ENCODE results near the gene PCBD1.

Gene PCBD1

GRCh38 chr10:70885481-70885880 lies 2.9 kb downstream of the PCBD1 start:
- Histone ChIP-seq H3K9ac (ENCODE audit: low read length) (no peak overlapping the region), H3K9me3 (replicated peaks; ENCODE audit: insufficient read depth, low read length) (no peaks in the 10 kb centered on the region), H3K27me3 (replicated peaks; ENCODE audit: insufficient read depth, low read length) (no peaks in the 10 kb centered on the region), H3K27ac (ENCODE audit: low read length) (no peak overlapping the region), H4K20me1 (ENCODE audit: insufficient read depth, low read length) (no peaks in the 10 kb centered on the region), H3K4me3 (ENCODE audit: low read length) (no peak overlapping the region), H3K9me2 (replicated peaks; ENCODE audit: insufficient read depth, low read length) (no peaks in the 10 kb centered on the region), H3K4me1 (ENCODE audit: low read length) (peaks cover 7% of the 10 kb centered on the region), H3K36me3 (replicated peaks; ENCODE audit: insufficient read depth, low read length) (no peaks in the 10 kb centered on the region), H3K4me2 (ENCODE audit: low read depth, low read length) (no peak overlapping the region), H3K79me2 (ENCODE audit: low read length) (no peaks in the 10 kb centered on the region), H2AFZ (ENCODE audit: low read length) (no peak overlapping the region), H3F3A (ENCODE audit: insufficient read depth, low read length) (peaks cover 11% of the 10 kb centered on the region; the same call in 1 of the 2 replicates)
- TF ChIP-seq EZH2 (optimal IDR thresholded peaks at IDR 0.05; ENCODE audit: low read depth, low read length) (no peak), EZH2phosphoT487 (IDR thresholded peaks at IDR 0.05; ENCODE audit: low read length) (no peak)
- TF ChIP-seq, protein P1, sequence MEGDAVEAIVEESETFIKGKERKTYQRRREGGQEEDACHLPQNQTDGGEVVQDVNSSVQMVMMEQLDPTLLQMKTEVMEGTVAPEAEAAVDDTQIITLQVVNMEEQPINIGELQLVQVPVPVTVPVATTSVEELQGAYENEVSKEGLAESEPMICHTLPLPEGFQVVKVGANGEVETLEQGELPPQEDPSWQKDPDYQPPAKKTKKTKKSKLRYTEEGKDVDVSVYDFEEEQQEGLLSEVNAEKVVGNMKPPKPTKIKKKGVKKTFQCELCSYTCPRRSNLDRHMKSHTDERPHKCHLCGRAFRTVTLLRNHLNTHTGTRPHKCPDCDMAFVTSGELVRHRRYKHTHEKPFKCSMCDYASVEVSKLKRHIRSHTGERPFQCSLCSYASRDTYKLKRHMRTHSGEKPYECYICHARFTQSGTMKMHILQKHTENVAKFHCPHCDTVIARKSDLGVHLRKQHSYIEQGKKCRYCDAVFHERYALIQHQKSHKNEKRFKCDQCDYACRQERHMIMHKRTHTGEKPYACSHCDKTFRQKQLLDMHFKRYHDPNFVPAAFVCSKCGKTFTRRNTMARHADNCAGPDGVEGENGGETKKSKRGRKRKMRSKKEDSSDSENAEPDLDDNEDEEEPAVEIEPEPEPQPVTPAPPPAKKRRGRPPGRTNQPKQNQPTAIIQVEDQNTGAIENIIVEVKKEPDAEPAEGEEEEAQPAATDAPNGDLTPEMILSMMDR (IDR thresholded peaks at IDR 0.05; ENCODE audit: low read length), result no peak
- DNase-seq, result no peak

GRCh38 chr10:70884741-70885140 lies 3.6 kb downstream of the PCBD1 start:
- no peaks in the 10 kb centered on the region for H3K9me2 ChIP-seq (replicated peaks; ENCODE audit: insufficient read depth, low read length)
- H4K20me1 ChIP-seq (ENCODE audit: insufficient read depth, low read length), result no peaks in the 10 kb centered on the region
- DNase-seq, result no peak
- H2AFZ ChIP-seq (ENCODE audit: low read length), result no peak overlapping the region
- no peak overlapping the region for H3K27ac ChIP-seq (ENCODE audit: low read length)
- H3K36me3 ChIP-seq (replicated peaks; ENCODE audit: insufficient read depth, low read length), result no peaks in the 10 kb centered on the region
- H3K9ac ChIP-seq (ENCODE audit: low read length), result no peak overlapping the region
- peaks cover 7% of the 10 kb centered on the region for H3K4me1 ChIP-seq (ENCODE audit: low read length)
- no peak overlapping the region for H3K4me3 ChIP-seq (ENCODE audit: low read length)
- H3K27me3 ChIP-seq (replicated peaks; ENCODE audit: insufficient read depth, low read length), result no peaks in the 10 kb centered on the region
- no peaks in the 10 kb centered on the region for H3K79me2 ChIP-seq (ENCODE audit: low read length)
- peaks cover 11% of the 10 kb centered on the region; the same call in 1 of the 2 replicates for H3F3A ChIP-seq (ENCODE audit: insufficient read depth, low read length)
- no peaks in the 10 kb centered on the region for H3K9me3 ChIP-seq (replicated peaks; ENCODE audit: insufficient read depth, low read length)
- no peak overlapping the region for H3K4me2 ChIP-seq (ENCODE audit: low read depth, low read length)
- TF ChIP-seq EZH2 (optimal IDR thresholded peaks at IDR 0.05; ENCODE audit: low read depth, low read length), result no peak
- TF ChIP-seq, protein P1 (IDR thresholded peaks at IDR 0.05; ENCODE audit: low read length), result no peak
- no peak for TF ChIP-seq EZH2phosphoT487 (IDR thresholded peaks at IDR 0.05; ENCODE audit: low read length)

DNA sequence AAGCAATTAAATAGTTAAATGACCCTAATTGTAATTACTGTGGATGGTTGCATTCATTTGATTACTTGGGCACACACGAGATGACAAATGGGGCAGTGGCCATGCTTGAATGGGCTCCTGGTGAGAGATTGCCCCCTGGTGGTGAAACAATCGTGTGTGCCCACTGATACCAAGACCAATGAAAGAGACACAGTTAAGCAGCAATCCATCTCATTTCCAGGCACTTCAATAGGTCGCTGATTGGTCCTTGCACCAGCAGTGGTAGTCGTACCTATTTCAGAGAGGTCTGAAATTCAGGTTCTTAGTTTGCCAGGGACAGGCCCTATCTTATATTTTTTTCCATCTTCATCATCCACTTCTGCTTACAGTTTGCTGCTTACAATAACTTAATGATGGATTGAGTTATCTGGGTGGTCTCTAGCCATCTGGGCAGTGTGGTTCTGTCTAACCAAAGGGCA lies 8.3 kb downstream of the PCBD1 start:
- no peak overlapping the region for H3K27ac ChIP-seq (ENCODE audit: low read length)
- TF ChIP-seq, protein P1 (IDR thresholded peaks at IDR 0.05; ENCODE audit: low read length), result peak; percentile 93
- TF ChIP-seq EZH2phosphoT487 (IDR thresholded peaks at IDR 0.05; ENCODE audit: low read length), result no peak
- no peak for TF ChIP-seq EZH2 (optimal IDR thresholded peaks at IDR 0.05; ENCODE audit: low read depth, low read length)
- no peaks in the 10 kb centered on the region for H4K20me1 ChIP-seq (ENCODE audit: insufficient read depth, low read length)
- no peaks in the 10 kb centered on the region for H3K27me3 ChIP-seq (replicated peaks; ENCODE audit: insufficient read depth, low read length)
- no peak overlapping the region for H3K4me2 ChIP-seq (ENCODE audit: low read depth, low read length)
- no peaks in the 10 kb centered on the region for H3K36me3 ChIP-seq (replicated peaks; ENCODE audit: insufficient read depth, low read length)
- no peak overlapping the region for H2AFZ ChIP-seq (ENCODE audit: low read length)
- H3K79me2 ChIP-seq (ENCODE audit: low read length), result no peaks in the 10 kb centered on the region
- no peaks in the 10 kb centered on the region for H3K9me3 ChIP-seq (replicated peaks; ENCODE audit: insufficient read depth, low read length)
- peak; percentile 82 for DNase-seq
- H3K4me1 ChIP-seq (ENCODE audit: low read length), result no peaks in the 10 kb centered on the region
- no peaks in the 10 kb centered on the region for H3F3A ChIP-seq (ENCODE audit: insufficient read depth, low read length)
- no peak overlapping the region for H3K4me3 ChIP-seq (ENCODE audit: low read length)
- H3K9me2 ChIP-seq (replicated peaks; ENCODE audit: insufficient read depth, low read length), result no peaks in the 10 kb centered on the region
- no peak overlapping the region for H3K9ac ChIP-seq (ENCODE audit: low read length)

All from MM.1S (cell line).